Measurements from ENCODE around the gene FOXE1. TPM values are rescaled to one million over a fixed set of nuclear protein-coding genes. Genes with fewer than 3 reads are reported as not detected.
A peak's percentile ranks its signal among the peaks of the same experiment; 100 is the strongest.

The FOXE1 gene
- total RNA-seq, 1 donor from 2014 or later = not detected

DNA sequence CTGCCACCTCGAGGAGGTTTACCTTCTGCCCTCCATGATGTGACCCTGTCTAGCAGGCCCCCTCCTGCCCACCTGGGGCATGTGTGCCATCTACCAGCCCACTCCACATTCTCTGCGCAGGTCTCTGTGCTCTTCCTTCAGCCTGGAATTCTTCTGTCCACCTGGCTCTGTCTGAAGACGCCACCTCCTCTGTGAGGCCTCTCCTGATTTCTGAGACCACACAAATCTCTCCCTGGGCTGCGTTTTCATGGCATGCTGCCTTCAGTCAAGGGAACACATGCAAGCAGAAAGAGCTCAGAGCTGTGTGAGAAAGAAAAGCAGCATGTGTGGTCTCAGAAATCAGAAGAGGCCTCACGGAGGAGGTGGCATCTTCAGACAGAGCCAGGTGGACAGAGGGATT, 22.1 kb downstream of the FOXE1 start:
- H3K9me3 Mint-ChIP-seq (ENCODE audit: unreplicated experiment) = no peaks in the 10 kb centered on the region
- H3K27ac Mint-ChIP-seq (ENCODE audit: unreplicated experiment) = no peak overlapping the region
- TF ChIP-seq CTCF (IDR thresholded peaks at IDR 0.05; ENCODE audit: partially characterized antibody, unreplicated experiment) = no peak
- H3K4me3 Mint-ChIP-seq (ENCODE audit: unreplicated experiment) = no peak overlapping the region
- H3K4me1 Mint-ChIP-seq (ENCODE audit: low read depth, unreplicated experiment) = no peaks in the 10 kb centered on the region
- DNase-seq = no peak
- H3K36me3 Mint-ChIP-seq (ENCODE audit: unreplicated experiment) = no peaks in the 10 kb centered on the region
- peaks cover 2% of the 10 kb centered on the region for H3K27me3 Mint-ChIP-seq (ENCODE audit: unreplicated experiment)

DNA sequence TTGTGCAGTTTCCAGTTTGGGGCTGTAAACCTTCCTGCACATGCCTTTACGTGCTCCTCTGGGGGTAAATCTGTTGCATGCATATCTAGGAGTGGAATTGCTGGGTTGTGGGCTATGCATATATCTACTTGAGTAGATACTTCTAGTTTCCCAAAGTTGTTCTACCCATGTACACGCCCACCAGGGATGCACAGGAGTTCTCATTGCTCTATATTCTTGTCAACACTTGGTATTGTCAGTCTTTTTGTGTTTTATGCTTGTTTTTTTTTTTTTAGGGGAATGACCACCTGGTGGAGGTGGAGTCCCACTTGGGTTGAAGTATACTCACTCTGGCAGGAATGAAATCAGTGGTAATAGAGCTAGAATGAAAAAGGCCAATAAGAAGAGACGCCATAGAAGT, 23.0 kb downstream of the FOXE1 start:
- TF ChIP-seq CTCF (IDR thresholded peaks at IDR 0.05; ENCODE audit: partially characterized antibody, unreplicated experiment) = no peak
- no peak overlapping the region for H3K27ac Mint-ChIP-seq (ENCODE audit: unreplicated experiment)
- DNase-seq = no peak
- no peaks in the 10 kb centered on the region for H3K9me3 Mint-ChIP-seq (ENCODE audit: unreplicated experiment)
- H3K4me1 Mint-ChIP-seq (ENCODE audit: low read depth, unreplicated experiment) = no peaks in the 10 kb centered on the region
- no peak overlapping the region for H3K4me3 Mint-ChIP-seq (ENCODE audit: unreplicated experiment)
- peaks cover 4% of the 10 kb centered on the region for H3K27me3 Mint-ChIP-seq (ENCODE audit: unreplicated experiment)
- H3K36me3 Mint-ChIP-seq (ENCODE audit: unreplicated experiment) = no peaks in the 10 kb centered on the region

GRCh38 chr9:97880336-97880735, 27.3 kb downstream of the FOXE1 start:
- Mint-ChIP-seq H3K36me3 (ENCODE audit: unreplicated experiment) (no peaks in the 10 kb centered on the region), H3K27me3 (ENCODE audit: unreplicated experiment) (peaks cover 4% of the 10 kb centered on the region), H3K27ac (ENCODE audit: unreplicated experiment) (no peak overlapping the region), H3K9me3 (ENCODE audit: unreplicated experiment) (no peaks in the 10 kb centered on the region), H3K4me1 (ENCODE audit: low read depth, unreplicated experiment) (no peaks in the 10 kb centered on the region), H3K4me3 (ENCODE audit: unreplicated experiment) (no peak overlapping the region)
- no peak for TF ChIP-seq CTCF (IDR thresholded peaks at IDR 0.05; ENCODE audit: partially characterized antibody, unreplicated experiment)
- no peak for DNase-seq

DNA sequence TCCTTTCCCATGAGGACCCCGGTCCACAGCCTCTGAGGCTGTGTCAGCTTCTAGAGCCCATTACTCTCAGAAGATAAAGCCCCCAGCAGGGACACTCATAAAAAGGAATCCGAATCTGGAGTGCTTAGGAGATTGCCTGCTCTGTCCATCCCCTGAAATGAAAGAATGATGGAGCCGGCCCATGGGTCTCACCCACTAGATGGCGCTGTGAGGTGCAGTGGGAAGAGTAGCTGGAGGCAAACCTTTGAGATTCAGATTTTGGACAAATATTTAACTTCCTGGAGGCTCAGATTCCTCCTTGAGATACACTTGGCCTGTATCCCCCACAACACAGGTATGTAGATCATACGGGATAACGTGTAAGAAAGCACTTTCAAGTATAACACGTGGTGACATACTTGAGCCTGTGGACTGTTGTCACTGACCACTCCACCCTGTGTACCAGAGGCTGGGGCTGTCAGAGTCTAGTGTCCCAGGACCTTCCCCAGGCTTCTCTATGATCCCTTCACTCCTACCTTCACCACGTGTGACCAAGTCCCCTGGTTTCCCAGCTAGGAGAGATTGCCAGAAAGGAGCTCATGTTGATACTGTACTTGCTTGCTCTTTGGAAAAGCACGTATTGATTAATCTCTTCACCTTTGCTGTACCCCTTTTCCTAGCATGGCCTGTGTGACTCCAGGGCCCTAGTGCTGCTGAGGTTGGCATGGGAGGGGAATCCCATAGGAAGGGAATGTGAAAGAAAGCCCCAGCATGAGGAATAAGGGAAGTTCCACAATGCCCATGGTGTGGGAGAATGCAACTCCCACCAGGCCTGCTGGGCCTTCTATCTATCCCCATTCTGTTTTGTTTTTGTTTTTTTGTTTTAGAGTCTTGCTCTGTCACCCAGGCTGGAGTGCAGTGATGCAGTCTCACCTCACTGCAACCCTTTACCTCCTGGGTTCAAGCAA, 37.2 kb downstream of the FOXE1 start:
- Mint-ChIP-seq H3K4me1 (ENCODE audit: low read depth, unreplicated experiment) (no peaks in the 10 kb centered on the region), H3K4me3 (ENCODE audit: unreplicated experiment) (no peak overlapping the region), H3K27me3 (ENCODE audit: unreplicated experiment) (peaks cover 3% of the 10 kb centered on the region), H3K9me3 (ENCODE audit: unreplicated experiment) (peaks cover 6% of the 10 kb centered on the region), H3K36me3 (ENCODE audit: unreplicated experiment) (peaks cover 15% of the 10 kb centered on the region), H3K27ac (ENCODE audit: unreplicated experiment) (no peak overlapping the region)
- DNase-seq = peak; percentile 62
- TF ChIP-seq CTCF (IDR thresholded peaks at IDR 0.05; ENCODE audit: partially characterized antibody, unreplicated experiment) = peak; percentile 63

DNA sequence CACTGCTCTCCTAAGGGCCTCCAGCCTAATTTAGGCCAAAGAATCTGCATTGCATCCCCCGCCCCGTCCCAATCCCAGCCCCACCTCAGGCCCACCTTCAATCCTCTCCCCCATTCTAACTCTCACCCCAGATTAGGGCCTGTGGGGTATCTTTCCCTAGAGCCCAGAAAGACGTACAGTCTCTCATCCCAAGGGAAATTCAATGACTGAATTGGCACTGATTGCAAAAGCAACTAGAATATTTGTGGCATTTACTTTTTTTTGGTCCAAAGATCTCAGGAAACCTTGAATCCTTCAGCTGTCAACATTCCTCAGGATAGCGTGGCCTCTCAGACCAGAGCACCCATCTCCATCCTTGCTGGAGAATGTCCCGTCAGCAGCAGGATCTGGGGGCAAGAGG, 38.7 kb downstream of the FOXE1 start:
- Mint-ChIP-seq H3K9me3 (ENCODE audit: unreplicated experiment) (peaks cover 6% of the 10 kb centered on the region), H3K4me1 (ENCODE audit: low read depth, unreplicated experiment) (no peaks in the 10 kb centered on the region), H3K36me3 (ENCODE audit: unreplicated experiment) (peaks cover 15% of the 10 kb centered on the region), H3K27me3 (ENCODE audit: unreplicated experiment) (peaks cover 3% of the 10 kb centered on the region), H3K27ac (ENCODE audit: unreplicated experiment) (no peak overlapping the region), H3K4me3 (ENCODE audit: unreplicated experiment) (no peak overlapping the region)
- no peak for DNase-seq
- no peak for TF ChIP-seq CTCF (IDR thresholded peaks at IDR 0.05; ENCODE audit: partially characterized antibody, unreplicated experiment)
